Sigmoid colon (tissue), 7 donors: ENCODE measurements around the gene FAM181B. TPM values are rescaled to one million over a fixed set of nuclear protein-coding genes. Genes with fewer than 3 reads are reported as not detected.

ENCODE experiments used
- DNase-seq: peaks from one replicate; pipeline ENCODE4 v3.0.0-alpha.2; 2019
- H3K27ac ChIP-seq, 4 donors: fragments of 200-600 bp; sonication (generic); one replicate each; pipeline ENCODE4 v1.5.1; 2016 to 2019; ENCODE audit warnings: mild to moderate bottlenecking in 1 of 4
- H3K27me3 ChIP-seq, 3 donors: fragments of 200-600 bp; sonication (generic); one replicate each; pipeline ENCODE4 v1.5.1; 2019; ENCODE audit warnings: mild to moderate bottlenecking in 1 of 3
- H3K36me3 ChIP-seq, 4 donors: fragments of 200-600 bp; sonication (generic); one replicate each; pipeline ENCODE4 v1.5.1; 2016 to 2019
- H3K4me1 ChIP-seq, 4 donors: fragments of 200-600 bp; sonication (generic); one replicate each; pipeline ENCODE4 v1.5.1; 2017 to 2019
- H3K4me3 ChIP-seq, 4 donors: fragments of 200-600 bp; sonication (generic); one replicate each; pipeline ENCODE4 v1.5.1; 2017 to 2019; ENCODE audit warnings: mild to moderate bottlenecking in 2 of 4, moderate library complexity in 1 of 4
- H3K9me3 ChIP-seq, 4 donors: fragments of 200-600 bp in 3 of 4; sonication (generic) in 3 of 4; one replicate each; pipeline versions ENCODE4 v1.5.1 to v1.6.1; 2013 to 2019
- CTCF ChIP-seq, 4 experiments: fragments of 450-650 bp in 3 of 4; fragments of 200-600 bp in 1 of 4; IDR thresholded peaks; one replicate each; pipeline ENCODE4 v1.5.1; 2016 to 2019; ENCODE audit warnings: antibody characterized with exemption in 4 of 4, mild to moderate bottlenecking in 3 of 4, moderate library complexity in 2 of 4
- EP300 ChIP-seq, 4 donors: sonication (generic); formaldehyde crosslinking; IDR thresholded peaks; one replicate each; pipeline ENCODE4 v1.6.1; 2017; ENCODE audit warnings: antibody characterized with exemption in 4 of 4
- POLR2A ChIP-seq, 2 donors: fragments of 450-650 bp; IDR thresholded peaks; one replicate each; pipeline ENCODE4 v1.6.1; 2016; ENCODE audit warnings: antibody characterized with exemption in 2 of 2, mild to moderate bottlenecking in 2 of 2, moderate library complexity in 2 of 2
- POLR2AphosphoS5 ChIP-seq, 4 donors: sonication (generic); formaldehyde crosslinking; IDR thresholded peaks; one replicate each; pipeline ENCODE4 v1.6.1; 2017; ENCODE audit warnings: antibody characterized with exemption in 4 of 4
- WGBS, 2 donors: extraction: QIAGEN DNeasy Blood & Tissue Kit; methylation state at CpG; one replicate each; pipeline ENCODE4 v1.1.7; 2013; 5-methylcytosine and 5-hydroxymethylcytosine counted together
- intact Hi-C: fragments of 100-400 bp; cut with DNase I; formaldehyde crosslinking; loops from one replicate; pipeline ENCODE4 v1.15.1; 2023
- polyA plus RNA-seq, 3 donors: library from polyadenylated mRNA; stranded (reverse); fragments of 200-250 nt; gene quantifications; one replicate each; pipeline ENCODE4 v1.2.3, GENCODE V29; 2013
- total RNA-seq, 4 donors: library from RNA; depleted of rRNA; stranded (reverse); fragments of >200 nt; gene quantifications; one replicate each; pipeline ENCODE4 v1.1.0, GENCODE V29; 2016
- donor health status: healthy with polysubstance abuse.
- donor health status: Bipolar disorder and iron deficiency.
- donor health status: healthy.

FAM181B gene
- total and polyA plus RNA-seq, 7 donors = under 0.01 to 1.4 (median 0.83) TPM

- no peaks in the 10 kb centered on the region for H3K36me3 ChIP-seq
- H3K4me1 ChIP-seq = no peaks in the 10 kb centered on the region
- no peaks in the 10 kb centered on the region for H3K27me3 ChIP-seq
- no peak overlapping the region for H3K4me3 ChIP-seq
- H3K9me3 ChIP-seq = peaks cover 0 to 2% (median 0%) of the 10 kb centered on the region in 4 donors
- intact Hi-C loops = no loop called here
- DNase-seq = no peak
- 20 to 48% methylated on average over 3 of the region's 3 CpGs for WGBS, 2 donors
- TF ChIP-seq EP300 (IDR thresholded peaks at IDR 0.05) (no peak), POLR2A (IDR thresholded peaks at IDR 0.05) (no peak)
- no peak overlapping the region for H3K27ac ChIP-seq
Observed at GRCh38 chr11:82775736-82776346, 42.2 kb upstream of the FAM181B start.

- Histone ChIP-seq H3K9me3 (peaks cover 0 to 2% (median 0%) of the 10 kb centered on the region in 4 donors), H3K4me3 (no peak overlapping the region), H3K27ac (no peak overlapping the region), H3K4me1 (no peaks in the 10 kb centered on the region), H3K36me3 (no peaks in the 10 kb centered on the region), H3K27me3 (no peaks in the 10 kb centered on the region)
- TF ChIP-seq CTCF (IDR thresholded peaks at IDR 0.05) (no peak), EP300 (IDR thresholded peaks at IDR 0.05) (no peak), POLR2A (IDR thresholded peaks at IDR 0.05) (no peak), POLR2AphosphoS5 (IDR thresholded peaks at IDR 0.05) (no peak)
- DNase-seq = no peak
- 81 to 82% methylated on average over 1 of the region's 1 CpG for whole genome bisulfite sequencing, 2 donors
- intact Hi-C loops = no loop called here
Observed at GRCh38 chr11:82775218-82775617, 41.6 kb upstream of the FAM181B start.

GRCh38 chr11:82771781-82772180 lies 38.1 kb upstream of the FAM181B start:
- no peak for DNase-seq
- 84 to 90% methylated on average over 4 of the region's 4 CpGs for WGBS, 2 donors
- H3K4me1 ChIP-seq = peaks cover 0 to 4% (median 0%) of the 10 kb centered on the region in 4 donors
- no peak overlapping the region for H3K4me3 ChIP-seq
- intact Hi-C loops = no loop called here
- H3K27me3 ChIP-seq = no peaks in the 10 kb centered on the region
- peaks cover 0 to 2% (median 0%) of the 10 kb centered on the region in 4 donors for H3K9me3 ChIP-seq
- no peaks in the 10 kb centered on the region for H3K36me3 ChIP-seq
- H3K27ac ChIP-seq = no peak overlapping the region
- no peak for TF ChIP-seq POLR2A (IDR thresholded peaks at IDR 0.05)
- no peak for TF ChIP-seq POLR2AphosphoS5 (IDR thresholded peaks at IDR 0.05)
- no peak for TF ChIP-seq CTCF (IDR thresholded peaks at IDR 0.05)
- TF ChIP-seq EP300 (IDR thresholded peaks at IDR 0.05) = no peak

GRCh38 chr11:82767123-82767522 lies 33.5 kb upstream of the FAM181B start:
- Histone ChIP-seq H3K27me3 (no peaks in the 10 kb centered on the region), H3K9me3 (no peaks in the 10 kb centered on the region), H3K4me3 (no peak overlapping the region), H3K27ac (no peak overlapping the region), H3K4me1 (peaks cover 0 to 4% (median 0%) of the 10 kb centered on the region in 4 donors), H3K36me3 (no peaks in the 10 kb centered on the region)
- intact Hi-C loops = no loop called here
- no peak for DNase-seq
- TF ChIP-seq CTCF (IDR thresholded peaks at IDR 0.05) (no peak), POLR2AphosphoS5 (IDR thresholded peaks at IDR 0.05) (no peak), POLR2A (IDR thresholded peaks at IDR 0.05) (no peak), EP300 (IDR thresholded peaks at IDR 0.05) (no peak)
- WGBS, 2 donors = 49 to 68% methylated on average over 1 of the region's 1 CpG

- DNase-seq = no peak
- 28 to 65% methylated on average over 11 of the region's 11 CpGs for WGBS, 2 donors
- no peak overlapping the region for H3K27ac ChIP-seq
- H3K36me3 ChIP-seq = no peaks in the 10 kb centered on the region
- H3K27me3 ChIP-seq = no peaks in the 10 kb centered on the region
- TF ChIP-seq POLR2AphosphoS5 (IDR thresholded peaks at IDR 0.05) (no peak), CTCF (IDR thresholded peaks at IDR 0.05) (no peak), POLR2A (IDR thresholded peaks at IDR 0.05) (no peak), EP300 (IDR thresholded peaks at IDR 0.05) (no peak)
- intact Hi-C loops = no loop called here
- H3K4me3 ChIP-seq = no peak overlapping the region
- H3K9me3 ChIP-seq = no peaks in the 10 kb centered on the region
- H3K4me1 ChIP-seq = peaks cover 0 to 4% (median 0%) of the 10 kb centered on the region in 4 donors
Observed at GRCh38 chr11:82765466-82766034, 31.9 kb upstream of the FAM181B start.
